Measurements from ENCODE around the gene PPP1R1C. TPM values are rescaled to one million over a fixed set of nuclear protein-coding genes. Genes with fewer than 3 reads are reported as not detected.
"Not testable (repeated sequence)": the region's sequence is repeated elsewhere in the genome, so short reads cannot be mapped to it uniquely, and the experiment has no call there.

PPP1R1C gene
- total and polyA plus RNA-seq, 7 donors: 0.18 to 1.1 (median 0.31) TPM; not detected in 1

GRCh38 chr2:181957668-181958067, 28.0 kb upstream of the PPP1R1C start:
- Histone ChIP-seq H3K27ac (no peak overlapping the region), H3K9me3 (no peaks in the 10 kb centered on the region), H3K4me1 (no peaks in the 10 kb centered on the region), H3K4me3 (no peak overlapping the region), H3K27me3 (ENCODE audit: insufficient read depth in 3 of 3, low read length in 2 of 3) (no peaks in the 10 kb centered on the region), H3K36me3 (ENCODE audit: insufficient read depth in 1 of 2, low read depth in 1 of 2) (no peaks in the 10 kb centered on the region)
- intact Hi-C loops (cut with DNase I): loop anchor here in 1 of 2 donors (10.0 kb wide), 1 partner anchor 213 kb away; no protein-coding TSS in a partner anchor
- DNase-seq (no peak), ATAC-seq (no peak)
- 81 to 87% (median 85%) methylated on average over 4 of the region's 4 CpGs for WGBS, 3 donors
- no peak for TF ChIP-seq CTCF (IDR thresholded peaks at IDR 0.05)

- ATAC-seq (no peak), DNase-seq (no peak)
- Histone ChIP-seq H3K27me3 (ENCODE audit: insufficient read depth in 3 of 3, low read length in 2 of 3) (no peaks in the 10 kb centered on the region), H3K4me1 (no peaks in the 10 kb centered on the region), H3K36me3 (ENCODE audit: insufficient read depth in 1 of 2, low read depth in 1 of 2) (no peaks in the 10 kb centered on the region), H3K27ac (no peak overlapping the region), H3K9me3 (no peaks in the 10 kb centered on the region), H3K4me3 (no peak overlapping the region)
- 97 to 98% (median 98%) methylated on average over 1 of the region's 1 CpG for WGBS, 3 donors
- TF ChIP-seq CTCF (IDR thresholded peaks at IDR 0.05): no peak
- intact Hi-C loops (cut with DNase I): loop anchor here in 1 of 2 donors (10.0 kb wide), 1 partner anchor 214 kb away; no protein-coding TSS in a partner anchor
Measured at GRCh38 chr2:181958726-181959125, 26.9 kb upstream of the PPP1R1C start.

- no peaks in the 10 kb centered on the region for H3K36me3 ChIP-seq (ENCODE audit: insufficient read depth in 1 of 2, low read depth in 1 of 2)
- no peaks in the 10 kb centered on the region for H3K27me3 ChIP-seq (ENCODE audit: insufficient read depth in 3 of 3, low read length in 2 of 3)
- no peak for DNase-seq
- H3K4me3 ChIP-seq: no peak overlapping the region
- no peak overlapping the region for H3K27ac ChIP-seq
- peaks cover 2% of the 10 kb centered on the region for H3K9me3 ChIP-seq
- intact Hi-C loops (cut with DNase I): loop anchor here in 1 of 2 donors (10.0 kb wide), 1 partner anchor 215 kb away; no protein-coding TSS in a partner anchor
- H3K4me1 ChIP-seq: no peaks in the 10 kb centered on the region
- no peak for TF ChIP-seq CTCF (IDR thresholded peaks at IDR 0.05)
- ATAC-seq: no peak
Measured at GRCh38 chr2:181959508-181959907, 26.1 kb upstream of the PPP1R1C start.

- 91 to 92% (median 91%) methylated on average over 8 of the region's 8 CpGs for WGBS, 3 donors
- H3K27me3 ChIP-seq (ENCODE audit: insufficient read depth in 3 of 3, low read length in 2 of 3); intact Hi-C loops (cut with DNase I); H3K27ac ChIP-seq; DNase-seq; H3K4me3 ChIP-seq; H3K9me3 ChIP-seq; H3K4me1 ChIP-seq; H3K36me3 ChIP-seq (ENCODE audit: insufficient read depth in 1 of 2, low read depth in 1 of 2); ATAC-seq: not testable (repeated sequence)
Measured at GRCh38 chr2:181961167-181961566, 24.5 kb upstream of the PPP1R1C start.

GRCh38 chr2:181962142-181962541, 23.5 kb upstream of the PPP1R1C start:
- Histone ChIP-seq H3K27ac (no peak overlapping the region), H3K27me3 (ENCODE audit: insufficient read depth in 3 of 3, low read length in 2 of 3) (no peaks in the 10 kb centered on the region), H3K4me3 (no peak overlapping the region), H3K36me3 (ENCODE audit: insufficient read depth in 1 of 2, low read depth in 1 of 2) (no peaks in the 10 kb centered on the region), H3K9me3 (peaks cover 4% of the 10 kb centered on the region), H3K4me1 (no peaks in the 10 kb centered on the region)
- ATAC-seq: no peak
- no peak for TF ChIP-seq CTCF (IDR thresholded peaks at IDR 0.05)
- intact Hi-C loops (cut with DNase I): no loop called here
- 94 to 98% (median 97%) methylated on average over 20 of the region's 20 CpGs for WGBS, 3 donors
- no peak for DNase-seq
